ENCODE data around the gene RAD51B. TPM values are rescaled to one million over a fixed set of nuclear protein-coding genes. Genes with fewer than 3 reads are reported as not detected.

The RAD51B gene
- total and polyA plus RNA-seq, 9 of the 15 experiments (the other 6 are each of a cell fraction or from before 2014, with no cell fraction given): 8.5 to 17.3 (median 11.3) TPM

DNA sequence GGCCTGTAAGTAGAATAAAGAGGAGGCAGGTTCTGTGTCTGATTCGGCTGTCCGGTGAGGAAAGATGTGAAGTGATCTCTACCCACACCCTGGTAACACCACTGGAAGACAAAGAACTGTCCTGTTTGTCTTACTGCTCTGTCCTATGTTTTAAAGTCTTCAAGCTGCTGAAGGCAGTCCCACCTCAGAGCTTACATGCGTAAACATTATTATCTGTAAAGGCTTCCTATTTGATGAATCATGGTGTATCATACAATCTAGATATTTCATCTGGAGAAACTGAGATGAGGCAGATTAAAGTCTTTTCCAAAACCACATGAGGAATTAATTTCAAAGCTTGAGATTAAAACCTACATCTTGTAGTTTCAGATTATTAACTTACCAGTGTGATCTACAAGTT, 545.6 kb downstream of the RAD51B start:
- ChIA-PET CTCF (ENCODE audit: low intra/inter-chr PET ratio) (no interaction called here), POLR2A (no interaction called here)
- no peak overlapping the region for H2AFZ ChIP-seq (ENCODE audit: low read depth, low read length)
- ATAC-seq (no peak), DNase-seq (ENCODE audit: extremely low read depth in 1 of 4, low spot score in 3 of 4) (no peak), FAIRE-seq (no peak)
- no peaks in the 10 kb centered on the region for H3K27me3 ChIP-seq (ENCODE audit: control insufficient read depth in 2 of 2, insufficient read depth in 2 of 2, low read length in 2 of 2)
- H4K20me1 ChIP-seq (replicated peaks; ENCODE audit: control insufficient read depth, insufficient read depth, low read length): no peaks in the 10 kb centered on the region
- no peaks in the 10 kb centered on the region for H3K36me3 ChIP-seq (ENCODE audit: control insufficient read depth, insufficient read depth, low read length)
- no peak overlapping the region for H3K27ac ChIP-seq (ENCODE audit: extremely low read depth, low read depth, low read length)
- intact Hi-C loops (cut with micrococcal nuclease) (no loop called here), in situ Hi-C loops (cut with MboI) (no loop called here)
- H3K4me2 ChIP-seq (ENCODE audit: insufficient read depth, low read length): no peak overlapping the region
- TF ChIP-seq DPF2 (IDR thresholded peaks at IDR 0.05): 0 out of 2 replicates have a peak, but pooled peaks have one; percentile 24
- TF ChIP-seq FOSL1 (tag; conservative IDR thresholded peaks at IDR 0.05): peak; percentile 58
- no peak for TF ChIP-seq MXI1 (IDR thresholded peaks at IDR 0.05; ENCODE audit: low read depth, low read length)
- TF ChIP-seq SIX5 (IDR thresholded peaks at IDR 0.05; ENCODE audit: borderline replicate concordance in 1 of 2, insufficient read depth in 1 of 2, low read depth in 1 of 2, low read length in 2 of 2): no peak
- TF ChIP-seq ZNF134 (CRISPR knock-in tag; conservative IDR thresholded peaks at IDR 0.05): peak; percentile 63; the same call in 1 of the 2 replicates
- TF ChIP-seq KDM1A (IDR thresholded peaks at IDR 0.05): no peak
- 0 out of 2 replicates have a peak, but pooled peaks have one; percentile 5 for TF ChIP-seq NFE2 (IDR thresholded peaks at IDR 0.05; ENCODE audit: low read depth)
- 57% methylated on average over 3 of the region's 3 CpGs for WGBS (ENCODE audit: insufficient coverage, low coverage, missing lambda C conversion rate)
- H3K9me3 ChIP-seq (replicated peaks; ENCODE audit: control insufficient read depth, insufficient read depth, low read depth, low read length): no peaks in the 10 kb centered on the region
- H3K9ac ChIP-seq (ENCODE audit: insufficient read depth in 1 of 2, low read depth in 2 of 2, low read length in 2 of 2): no peak overlapping the region
- H3K79me2 ChIP-seq (ENCODE audit: control insufficient read depth, insufficient read depth, low read length): no peaks in the 10 kb centered on the region
- H3K9me1 ChIP-seq (ENCODE audit: control insufficient read depth, insufficient read depth, low read length): no peaks in the 10 kb centered on the region
- no peak overlapping the region for H3K4me3 ChIP-seq
- BruUV-seq (replicated peaks): no TSS peak
- peaks cover 0 to 4% of the 10 kb centered on the region in 2 experiments; a peak in 2 of 5 replicates for H3K4me1 ChIP-seq (replicated peaks in 1 of 2; ENCODE audit: control insufficient read depth in 2 of 2, insufficient read depth in 2 of 2, low read length in 2 of 2)

GRCh38 chr14:68366656-68367055, 547.1 kb downstream of the RAD51B start:
- intact Hi-C loops (cut with micrococcal nuclease): no loop called here
- no peak overlapping the region for H3K9ac ChIP-seq (ENCODE audit: insufficient read depth in 1 of 2, low read depth in 2 of 2, low read length in 2 of 2)
- H2AFZ ChIP-seq (ENCODE audit: low read depth, low read length): no peak overlapping the region
- H3K27ac ChIP-seq (ENCODE audit: extremely low read depth, low read depth, low read length): no peak overlapping the region
- FAIRE-seq (no peak), ATAC-seq (no peak), DNase-seq (ENCODE audit: extremely low read depth in 1 of 4, low spot score in 3 of 4) (no peak)
- in situ Hi-C loops (cut with MboI): no loop called here
- TF ChIP-seq, protein P1, sequence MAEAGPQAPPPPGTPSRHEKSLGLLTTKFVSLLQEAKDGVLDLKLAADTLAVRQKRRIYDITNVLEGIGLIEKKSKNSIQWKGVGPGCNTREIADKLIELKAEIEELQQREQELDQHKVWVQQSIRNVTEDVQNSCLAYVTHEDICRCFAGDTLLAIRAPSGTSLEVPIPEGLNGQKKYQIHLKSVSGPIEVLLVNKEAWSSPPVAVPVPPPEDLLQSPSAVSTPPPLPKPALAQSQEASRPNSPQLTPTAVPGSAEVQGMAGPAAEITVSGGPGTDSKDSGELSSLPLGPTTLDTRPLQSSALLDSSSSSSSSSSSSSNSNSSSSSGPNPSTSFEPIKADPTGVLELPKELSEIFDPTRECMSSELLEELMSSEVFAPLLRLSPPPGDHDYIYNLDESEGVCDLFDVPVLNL (CRISPR knock-in tag; IDR thresholded peaks at IDR 0.05; ENCODE audit: low read depth): no peak
- no peak for TF ChIP-seq SREBF2 (CRISPR knock-in tag; IDR thresholded peaks at IDR 0.05)
- no peak for TF ChIP-seq TCF3 (CRISPR knock-in tag; IDR thresholded peaks at IDR 0.05)
- TF ChIP-seq, protein P2, sequence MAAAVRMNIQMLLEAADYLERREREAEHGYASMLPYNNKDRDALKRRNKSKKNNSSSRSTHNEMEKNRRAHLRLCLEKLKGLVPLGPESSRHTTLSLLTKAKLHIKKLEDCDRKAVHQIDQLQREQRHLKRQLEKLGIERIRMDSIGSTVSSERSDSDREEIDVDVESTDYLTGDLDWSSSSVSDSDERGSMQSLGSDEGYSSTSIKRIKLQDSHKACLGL (CRISPR knock-in tag; IDR thresholded peaks at IDR 0.05; ENCODE audit: borderline replicate concordance, poor library complexity, severe bottlenecking): no peak
- TF ChIP-seq SMARCE1 (IDR thresholded peaks at IDR 0.05): no peak
- TF ChIP-seq SMC3 (conservative IDR thresholded peaks at IDR 0.05; ENCODE audit: insufficient read depth, low read depth, low read length): no peak
- no peaks in the 10 kb centered on the region for H3K9me3 ChIP-seq (replicated peaks; ENCODE audit: control insufficient read depth, insufficient read depth, low read depth, low read length)
- H3K36me3 ChIP-seq (ENCODE audit: control insufficient read depth, insufficient read depth, low read length): no peaks in the 10 kb centered on the region
- WGBS (ENCODE audit: insufficient coverage, low coverage, missing lambda C conversion rate): 92% methylated on average over 2 of the region's 2 CpGs
- no peaks in the 10 kb centered on the region for H3K27me3 ChIP-seq (ENCODE audit: control insufficient read depth in 2 of 2, insufficient read depth in 2 of 2, low read length in 2 of 2)
- H3K4me1 ChIP-seq (replicated peaks in 1 of 2; ENCODE audit: control insufficient read depth in 2 of 2, insufficient read depth in 2 of 2, low read length in 2 of 2): peaks cover 0 to 4% of the 10 kb centered on the region in 2 experiments; a peak in 2 of 5 replicates
- H3K9me1 ChIP-seq (ENCODE audit: control insufficient read depth, insufficient read depth, low read length): no peaks in the 10 kb centered on the region
- no peak overlapping the region for H3K4me3 ChIP-seq
- no peak overlapping the region for H3K4me2 ChIP-seq (ENCODE audit: insufficient read depth, low read length)
- POLR2A ChIA-PET: no interaction called here
- H4K20me1 ChIP-seq (replicated peaks; ENCODE audit: control insufficient read depth, insufficient read depth, low read length): no peaks in the 10 kb centered on the region
- no TSS peak for BruUV-seq (replicated peaks)
- CTCF ChIA-PET (ENCODE audit: low intra/inter-chr PET ratio): no interaction called here
- H3K79me2 ChIP-seq (ENCODE audit: control insufficient read depth, insufficient read depth, low read length): no peaks in the 10 kb centered on the region

All from K562 (cell line).